H1 (cell line): ENCODE results near the gene IL20RB. TPM values are rescaled to one million over a fixed set of nuclear protein-coding genes. Genes with fewer than 3 reads are reported as not detected.

Source experiments
- CTCF ChIA-PET: fragments of 300-600 bp; sonication (Branson Sonifier 250); formaldehyde crosslinking; loops from one replicate; lab custom pipeline; 2021; ENCODE audit not compliant: partially characterized antibody; lab: Charles Lee
- POLR2A ChIA-PET: fragments of 300-600 bp; sonication (Branson Sonifier 250); formaldehyde crosslinking; loops from one replicate; lab custom pipeline; 2021; ENCODE audit warnings: inconsistent platforms; ENCODE audit not compliant: partially characterized antibody; lab: Charles Lee
- DNase-seq, 2 experiments: peaks; one replicate each; pipeline versions ENCODE4 v3.0.0 to v3.0.0-alpha.2; 2010 to 2022; ENCODE audit warnings: low spot score in 2 of 2, low read depth in 1 of 2, mixed read lengths in 1 of 2
- FAIRE-seq: peaks from 2 replicates; lab custom pipeline; 2011; peaks lifted over from hg19 to GRCh38; lab: Jason Lieb, UNC
- H2AFZ ChIP-seq: 2 replicates; pipeline ENCODE4 v1.8.1; 2012; ENCODE audit warnings: low read length, inconsistent platforms
- H2AK5ac ChIP-seq: 2 replicates; pipeline ENCODE4 v1.6.1; 2013; ENCODE audit warnings: low read depth, low read length
- H2BK120ac ChIP-seq: replicated peaks from 2 replicates; pipeline ENCODE3; 2013; ENCODE audit warnings: low read depth, low read length, inconsistent platforms
- H2BK12ac ChIP-seq: 2 replicates; pipeline ENCODE4 v1.6.1; 2013; ENCODE audit warnings: low read depth, low read length
- H2BK15ac ChIP-seq: 2 replicates; pipeline ENCODE4 v1.6.1; 2013; ENCODE audit warnings: low read length
- H2BK20ac ChIP-seq: 2 replicates; pipeline ENCODE4 v1.6.1; 2013; ENCODE audit warnings: low read length
- H2BK5ac ChIP-seq: 2 replicates; pipeline ENCODE4 v1.6.1; 2013; ENCODE audit warnings: low read depth, low read length
- H3K14ac ChIP-seq: 2 replicates; pipeline ENCODE4 v1.6.1; 2013; ENCODE audit warnings: inconsistent platforms; ENCODE audit not compliant: insufficient read length
- H3K18ac ChIP-seq: 2 replicates; pipeline ENCODE4 v1.6.1; 2013; ENCODE audit warnings: low read length; ENCODE audit errors: extremely low read depth
- H3K23ac ChIP-seq: 2 replicates; pipeline ENCODE4 v1.6.1; 2013; ENCODE audit warnings: inconsistent platforms; ENCODE audit not compliant: insufficient read length
- H3K23me2 ChIP-seq: 2 replicates; pipeline ENCODE4 v1.6.1; 2013; ENCODE audit warnings: low read depth, low read length
- H3K27ac ChIP-seq: 2 replicates; pipeline ENCODE4 v1.6.1; 2011; ENCODE audit warnings: low read depth, low read length, inconsistent platforms
- H3K27me3 ChIP-seq, 4 experiments: replicated peaks in 1 of 4; 1 replicate in 1 of 4; 2 replicates in 3 of 4; pipeline versions ENCODE4 v1.6.1 to v1.8.1; 2011 to 2013; ENCODE audit warnings: low read length in 3 of 4, mild to moderate bottlenecking in 3 of 4, inconsistent platforms in 2 of 4, mixed read lengths in 2 of 4, moderate library complexity in 1 of 4; ENCODE audit not compliant: control insufficient read depth in 3 of 4, insufficient read depth in 3 of 4; ENCODE audit errors: extremely low read depth in 1 of 4
- H3K36me3 ChIP-seq, 4 experiments: 2 replicates each; pipeline versions ENCODE4 v1.6.1 to v1.8.1; 2011 to 2013; ENCODE audit warnings: mild to moderate bottlenecking in 4 of 4, low read length in 3 of 4, moderate library complexity in 2 of 4, control low read depth in 1 of 4, inconsistent platforms in 1 of 4; ENCODE audit not compliant: insufficient read depth in 4 of 4, control insufficient read depth in 2 of 4
- H3K4ac ChIP-seq: replicated peaks from 2 replicates; pipeline ENCODE3; 2013; ENCODE audit warnings: low read length, low read depth, mixed read lengths, inconsistent platforms; ENCODE audit not compliant: insufficient read length
- H3K4me1 ChIP-seq, 4 experiments: replicated peaks in 1 of 4; 1 replicate in 1 of 4; 2 replicates in 3 of 4; pipeline versions ENCODE4 v1.6.1 to v1.8.1; 2011 to 2013; ENCODE audit warnings: low read length in 3 of 4, inconsistent platforms in 2 of 4, mixed read lengths in 1 of 4; ENCODE audit not compliant: insufficient read depth in 4 of 4, control insufficient read depth in 3 of 4
- H3K4me2 ChIP-seq, 2 experiments: 2 replicates each; pipeline versions ENCODE4 v1.6.1 to v1.8.1; 2011 to 2013; ENCODE audit warnings: low read depth in 2 of 2, low read length in 2 of 2, control low read depth in 1 of 2, inconsistent platforms in 1 of 2, mild to moderate bottlenecking in 1 of 2; ENCODE audit not compliant: insufficient read depth in 1 of 2
- H3K4me3 ChIP-seq, 4 experiments: fragments of 200-600, 300-600 bp in 1 of 4; sonication (generic), shearing (Covaris generic), sonication (Bioruptor Twin) in 1 of 4; 2 replicates each; pipeline versions ENCODE4 v1.5.1 to v1.8.1; 2011 to 2016; ENCODE audit warnings: low read length in 4 of 4, low read depth in 3 of 4, control low read depth in 2 of 4, inconsistent platforms in 2 of 4, mild to moderate bottlenecking in 2 of 4, mixed read lengths in 1 of 4, moderate library complexity in 1 of 4; ENCODE audit not compliant: insufficient read depth in 2 of 4; ENCODE audit errors: extremely low read depth in 1 of 4
- H3K56ac ChIP-seq: replicated peaks from 2 replicates; pipeline ENCODE3; 2013; ENCODE audit warnings: low read depth, mild to moderate bottlenecking, mixed read lengths, low read length, inconsistent platforms; ENCODE audit not compliant: insufficient read length
- H3K79me1 ChIP-seq: 2 replicates; pipeline ENCODE4 v1.6.1; 2013; ENCODE audit warnings: low read depth, low read length, control low read depth
- H3K79me2 ChIP-seq, 2 experiments: 2 replicates each; pipeline versions ENCODE4 v1.6.1 to v1.8.1; 2012 to 2013; ENCODE audit warnings: low read length in 2 of 2, mild to moderate bottlenecking in 2 of 2, inconsistent platforms in 1 of 2; ENCODE audit not compliant: insufficient read depth in 2 of 2, control insufficient read depth in 1 of 2
- H3K9ac ChIP-seq, 4 experiments: replicated peaks in 1 of 4; 1 replicate in 1 of 4; 2 replicates in 3 of 4; pipeline versions ENCODE4 v1.6.1 to v1.8.1; 2011 to 2013; ENCODE audit warnings: low read depth in 3 of 4, low read length in 3 of 4, control low read depth in 2 of 4, mild to moderate bottlenecking in 2 of 4, moderate library complexity in 2 of 4, inconsistent platforms in 1 of 4; ENCODE audit errors: extremely low read depth in 1 of 4
- H3K9me3 ChIP-seq, 2 experiments: 2 replicates each; pipeline versions ENCODE4 v1.6.1 to v1.8.1; 2012 to 2013; ENCODE audit warnings: mild to moderate bottlenecking in 2 of 2, moderate library complexity in 2 of 2, control low read depth in 1 of 2, inconsistent platforms in 1 of 2, low read depth in 1 of 2, low read length in 1 of 2, mixed read lengths in 1 of 2; ENCODE audit not compliant: insufficient read depth in 2 of 2
- H4K20me1 ChIP-seq, 2 experiments: replicated peaks in 1 of 2; 2 replicates each; pipeline versions ENCODE3 to v1.8.1; 2011 to 2013; ENCODE audit warnings: inconsistent platforms in 2 of 2, low read length in 2 of 2, mild to moderate bottlenecking in 1 of 2; ENCODE audit not compliant: insufficient read depth in 2 of 2, control insufficient read depth in 1 of 2
- H4K5ac ChIP-seq: 2 replicates; pipeline ENCODE4 v1.6.1; 2013; ENCODE audit warnings: low read length, low read depth, mixed read lengths, inconsistent platforms; ENCODE audit not compliant: insufficient read length
- H4K8ac ChIP-seq: 2 replicates; pipeline ENCODE4 v1.8.0; 2013; ENCODE audit warnings: mild to moderate bottlenecking, moderate library complexity, low read length, inconsistent platforms; ENCODE audit not compliant: insufficient read depth; ENCODE audit errors: extremely low read depth
- H4K91ac ChIP-seq: replicated peaks from 2 replicates; pipeline ENCODE3; 2013; ENCODE audit warnings: low read length, mixed read lengths, inconsistent platforms; ENCODE audit not compliant: insufficient read length
- SIX5 ChIP-seq: IDR thresholded peaks from 2 replicates; pipeline ENCODE4 v1.6.1; 2011; ENCODE audit warnings: mild to moderate bottlenecking, low read depth, low read length
- TBP ChIP-seq: IDR thresholded peaks from 2 replicates; pipeline ENCODE4 v1.6.1; 2011; ENCODE audit warnings: low read depth, low read length, improper control_type of control experiment
- WGBS, 2 experiments: shearing (Covaris generic) in 1 of 2; methylation state at CpG; one replicate each; pipeline versions ENCODE4 v1.1.6 to v1.1.7; 2013 to 2015; ENCODE audit warnings: low lambda C conversion rate in 2 of 2, mixed read lengths in 2 of 2, inconsistent platforms in 1 of 2, low coverage in 1 of 2, missing lambda C conversion rate in 1 of 2; ENCODE audit not compliant: insufficient replicate concordance in 2 of 2, insufficient coverage in 1 of 2, insufficient read length in 1 of 2; ENCODE audit errors: extremely low coverage in 1 of 2, missing lambda C conversion rate in 1 of 2; 5-methylcytosine and 5-hydroxymethylcytosine counted together
- polyA plus RNA-seq, 7 experiments: library from polyadenylated mRNA; depleted of rRNA in 3 of 7; stranded (reverse) in 5 of 7; unstranded in 2 of 7; fragments of >200 nt in 5 of 7; fragments of 200-250 nt in 2 of 7; gene quantifications; 1 replicate in 5 of 7; 2 replicates in 1 of 7; 4 replicates in 1 of 7; pipeline versions ENCODE4 v1.2.1 to v1.2.3, GENCODE V29; 2011 to 2013; ENCODE audit warnings: missing spikeins in 2 of 7, mixed read lengths in 2 of 7
- total RNA-seq: library from RNA; stranded (reverse); fragmentation: NEBNext Ultra II Directional; extraction: Animal tissue kit (Norgen Biotek cat#: 25700); gene quantifications from 2 replicates; pipeline ENCODE4 v1.2.1, GENCODE V29; 2021

Gene IL20RB
- total and polyA plus RNA-seq, 2 of the 8 experiments (the other 6 are each of a cell fraction or from before 2014, with no cell fraction given): 1.6 to 1.8 TPM

GRCh38 chr3:136984837-136985236 lies 27.1 kb downstream of the IL20RB start:
- Histone ChIP-seq H2BK12ac (no peak overlapping the region), H3K23ac (no peak overlapping the region), H2BK120ac (no peak overlapping the region), H4K5ac (no peak overlapping the region), H3K27me3 (no peaks in the 10 kb centered on the region), H3K9me3 (peaks cover 5 to 12% of the 10 kb centered on the region in 2 experiments; a peak in 3 of 4 replicates), H3K4me3 (no peak overlapping the region), H2AFZ (no peak overlapping the region), H3K79me1 (no peaks in the 10 kb centered on the region), H2BK15ac (no peak overlapping the region), H3K56ac (no peak overlapping the region), H3K4me2 (no peak overlapping the region), H3K36me3 (0 out of 8 replicates have a peak, but pooled peaks cover 0 to 2% (median 0%) of the 10 kb centered on the region in 4 experiments), H2BK20ac (no peak overlapping the region), H3K27ac (no peak overlapping the region), H4K91ac (no peak overlapping the region), H2BK5ac (no peak overlapping the region), H4K8ac (no peak overlapping the region), H3K23me2 (peaks cover 2% of the 10 kb centered on the region; the same call in 1 of the 2 replicates), H3K4ac (no peak overlapping the region), H2AK5ac (no peak overlapping the region), H3K4me1 (no peaks in the 10 kb centered on the region), H3K9ac (no peak overlapping the region), H3K79me2 (no peaks in the 10 kb centered on the region), H4K20me1 (no peaks in the 10 kb centered on the region), H3K18ac (no peak overlapping the region), H3K14ac (no peak overlapping the region)
- TF ChIP-seq SIX5: no peak
- TF ChIP-seq TBP: no peak
- WGBS, 2 experiments: 81% methylated on average over 3 of the region's 3 CpGs; no CpG with 5 or more reads in 1 of the 2 experiments
- DNase-seq (no peak), FAIRE-seq (no peak)
- ChIA-PET CTCF (interaction anchor here (1.4 to 1.8 kb wide), 2 partner anchors 26 to 29 kb away, joined by 3 to 4 read pairs; no protein-coding TSS in a partner anchor), POLR2A (interaction anchor here (1.1 kb wide), 1 partner anchor 29 kb away, joined by 3 read pairs; no protein-coding TSS in a partner anchor)
